GM12891 (cell line): Measurements from ENCODE around the gene ARL10.

Experiments used
- PAX5 ChIP-seq: IDR thresholded peaks from 2 replicates; pipeline ENCODE4 v1.6.1; 2011; ENCODE audit warnings: low read length, moderate library complexity, mild to moderate bottlenecking; ENCODE audit not compliant: insufficient read depth, severe bottlenecking
- POLR2A ChIP-seq: IDR thresholded peaks from 2 replicates; pipeline ENCODE4 v1.6.1; 2011; ENCODE audit warnings: low read depth, low read length, control low read depth
- TAF1 ChIP-seq: IDR thresholded peaks from 2 replicates; pipeline ENCODE4 v1.6.1; 2011; ENCODE audit warnings: low read depth, low read length, control low read depth

- no peak; the same call in 1 of the 2 replicates for TF ChIP-seq POLR2A
- no peak for TF ChIP-seq TAF1
- no peak for TF ChIP-seq PAX5
Observed at GRCh38 chr5:176384366-176384930, 19.2 kb downstream of the ARL10 start.
